Psoas muscle (tissue), 8 donors: ENCODE results near the gene DIP2C. TPM values are rescaled to one million over a fixed set of nuclear protein-coding genes. Genes with fewer than 3 reads are reported as not detected.

ENCODE experiments used
- ATAC-seq, 4 donors: fragments of 200-7000 bp; cut with Tn5 transposase; one replicate each; pipeline ENCODE4 v1.9.1; 2020; ENCODE audit warnings: moderate library complexity in 3 of 4, mild to moderate bottlenecking in 2 of 4
- DNase-seq, 2 donors: peaks; one replicate each; pipeline ENCODE4 v3.0.0-alpha.2; 2020
- H3K27ac ChIP-seq: fragments of 200-600 bp; one replicate; pipeline ENCODE4 v1.8.0; 2022
- H3K27me3 ChIP-seq, 3 donors: fragments of 200-600 bp in 1 of 3; one replicate each; pipeline versions ENCODE4 v1.6.1 to v1.8.0; 2013 to 2022; ENCODE audit warnings: low read length in 2 of 3, mild to moderate bottlenecking in 2 of 3, moderate library complexity in 1 of 3; ENCODE audit not compliant: insufficient read depth in 3 of 3
- H3K36me3 ChIP-seq, 2 donors: fragments of 200-600 bp in 1 of 2; one replicate each; pipeline versions ENCODE4 v1.6.1 to v1.8.0; 2013 to 2022; ENCODE audit warnings: low read depth in 1 of 2, mild to moderate bottlenecking in 1 of 2, moderate library complexity in 1 of 2; ENCODE audit not compliant: insufficient read depth in 1 of 2
- H3K4me1 ChIP-seq: fragments of 200-600 bp; one replicate; pipeline ENCODE4 v1.8.0; 2022
- H3K4me3 ChIP-seq: fragments of 200-600 bp; one replicate; pipeline ENCODE4 v1.8.0; 2022; ENCODE audit warnings: mild to moderate bottlenecking
- H3K9me3 ChIP-seq: fragments of 200-600 bp; one replicate; pipeline ENCODE4 v1.8.0; 2022
- WGBS, 3 donors: extraction: QIAGEN DNeasy Blood & Tissue Kit; methylation state at CpG; one replicate each; pipeline versions ENCODE4 v1.1.6 to v1.1.7; 2013; 5-methylcytosine and 5-hydroxymethylcytosine counted together
- intact Hi-C, 2 donors: fragments of 100-400 bp; cut with DNase I; formaldehyde crosslinking; loops; one replicate each; pipeline versions ENCODE4 v1.11.0 to v1.14.2; 2022
- polyA plus RNA-seq, 3 donors: library from polyadenylated mRNA; stranded (reverse); fragments of 200-250 nt; gene quantifications; one replicate each; pipeline ENCODE4 v1.2.3, GENCODE V29; 2013
- total RNA-seq, 4 donors: library from RNA; stranded (reverse); fragmentation: NEBNext Ultra II Directional in 2 of 4; extraction: Animal tissue kit (Norgen Biotek cat#: 25700) in 2 of 4; gene quantifications; one replicate each; pipeline versions ENCODE4 v1.2.1 to v1.2.4, GENCODE V29; 2021 to 2023
- TF ChIP-seq, protein P1 (sequence below): fragments of 200-600 bp; IDR thresholded peaks from one replicate; pipeline ENCODE4 v1.8.0; 2022; ENCODE audit warnings: antibody characterized with exemption
- donor health status: healthy with polysubstance abuse.
- donor health status: DM: no; HTN: no; CAD: no; lungs with moderate emphysema.
- donor health status: Bipolar disorder and iron deficiency.
- donor health status: healthy.
- donor health status: DM: yes; HTN: yes; CAD: no.
- donor health status: DM: no; HTN: no; CAD: no.
- donor health status: DM: no; HTN: no; CAD: no.
- donor health status: DM: yes; HTN: yes; CAD: no.

The DIP2C gene
- total and polyA plus RNA-seq, 7 donors: 7.7 to 32.0 (median 25.0) TPM

DNA sequence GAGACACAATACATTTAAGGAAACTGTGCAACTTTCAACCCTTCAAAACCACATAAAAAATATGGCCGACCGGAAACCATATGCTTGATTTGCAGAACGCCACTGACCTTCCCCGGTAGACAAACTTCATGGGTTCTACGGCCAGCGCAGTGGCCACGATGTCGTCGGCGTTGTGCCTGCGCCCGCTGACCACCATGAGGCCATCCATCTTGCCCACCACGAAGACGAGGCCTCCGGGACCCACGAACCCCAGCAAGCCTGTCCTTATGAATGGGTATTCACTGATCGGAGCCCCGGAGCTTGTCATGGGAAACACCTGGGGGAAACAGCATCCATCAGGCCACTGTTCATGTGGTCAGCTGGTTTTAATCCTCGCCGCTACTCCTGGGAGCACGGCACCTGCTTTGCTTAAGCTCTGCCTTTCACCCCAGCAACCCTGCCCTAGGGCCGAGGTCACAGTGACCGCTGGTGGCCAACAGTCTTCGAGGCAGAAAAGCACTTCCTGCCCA lies 325.1 kb downstream of the DIP2C start:
- 90 to 93% (median 91%) methylated on average over 24 of the region's 24 CpGs for WGBS, 3 donors
- Histone ChIP-seq H3K27ac (no peak overlapping the region), H3K36me3 (peaks cover 4 to 92% of the 10 kb centered on the region in 2 donors), H3K4me1 (no peaks in the 10 kb centered on the region), H3K4me3 (no peak overlapping the region), H3K27me3 (no peaks in the 10 kb centered on the region), H3K9me3 (no peaks in the 10 kb centered on the region)
- intact Hi-C loops: no loop called here
- ATAC-seq (no peak), DNase-seq (no peak)
- TF ChIP-seq, protein P1, sequence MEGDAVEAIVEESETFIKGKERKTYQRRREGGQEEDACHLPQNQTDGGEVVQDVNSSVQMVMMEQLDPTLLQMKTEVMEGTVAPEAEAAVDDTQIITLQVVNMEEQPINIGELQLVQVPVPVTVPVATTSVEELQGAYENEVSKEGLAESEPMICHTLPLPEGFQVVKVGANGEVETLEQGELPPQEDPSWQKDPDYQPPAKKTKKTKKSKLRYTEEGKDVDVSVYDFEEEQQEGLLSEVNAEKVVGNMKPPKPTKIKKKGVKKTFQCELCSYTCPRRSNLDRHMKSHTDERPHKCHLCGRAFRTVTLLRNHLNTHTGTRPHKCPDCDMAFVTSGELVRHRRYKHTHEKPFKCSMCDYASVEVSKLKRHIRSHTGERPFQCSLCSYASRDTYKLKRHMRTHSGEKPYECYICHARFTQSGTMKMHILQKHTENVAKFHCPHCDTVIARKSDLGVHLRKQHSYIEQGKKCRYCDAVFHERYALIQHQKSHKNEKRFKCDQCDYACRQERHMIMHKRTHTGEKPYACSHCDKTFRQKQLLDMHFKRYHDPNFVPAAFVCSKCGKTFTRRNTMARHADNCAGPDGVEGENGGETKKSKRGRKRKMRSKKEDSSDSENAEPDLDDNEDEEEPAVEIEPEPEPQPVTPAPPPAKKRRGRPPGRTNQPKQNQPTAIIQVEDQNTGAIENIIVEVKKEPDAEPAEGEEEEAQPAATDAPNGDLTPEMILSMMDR: no peak

DNA sequence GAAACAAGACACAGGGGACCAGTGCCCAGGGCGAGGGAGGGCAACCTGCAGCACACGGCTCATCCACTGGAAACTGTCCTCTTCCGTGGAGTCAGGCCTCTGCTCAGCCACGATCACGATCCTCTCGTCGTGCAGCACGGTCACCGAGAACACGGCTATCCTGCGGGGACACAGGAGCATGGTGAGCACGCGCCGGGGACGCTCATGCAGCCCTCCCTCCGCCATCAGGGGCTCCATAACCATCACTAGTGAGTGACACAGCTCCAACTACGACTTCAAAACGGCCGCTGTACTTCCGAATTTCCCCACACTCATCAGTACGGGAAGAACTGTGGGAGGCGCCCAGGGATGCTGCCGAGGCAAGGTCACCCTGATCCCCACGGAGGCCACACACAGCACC lies 326.3 kb downstream of the DIP2C start:
- ATAC-seq: no peak

DNA sequence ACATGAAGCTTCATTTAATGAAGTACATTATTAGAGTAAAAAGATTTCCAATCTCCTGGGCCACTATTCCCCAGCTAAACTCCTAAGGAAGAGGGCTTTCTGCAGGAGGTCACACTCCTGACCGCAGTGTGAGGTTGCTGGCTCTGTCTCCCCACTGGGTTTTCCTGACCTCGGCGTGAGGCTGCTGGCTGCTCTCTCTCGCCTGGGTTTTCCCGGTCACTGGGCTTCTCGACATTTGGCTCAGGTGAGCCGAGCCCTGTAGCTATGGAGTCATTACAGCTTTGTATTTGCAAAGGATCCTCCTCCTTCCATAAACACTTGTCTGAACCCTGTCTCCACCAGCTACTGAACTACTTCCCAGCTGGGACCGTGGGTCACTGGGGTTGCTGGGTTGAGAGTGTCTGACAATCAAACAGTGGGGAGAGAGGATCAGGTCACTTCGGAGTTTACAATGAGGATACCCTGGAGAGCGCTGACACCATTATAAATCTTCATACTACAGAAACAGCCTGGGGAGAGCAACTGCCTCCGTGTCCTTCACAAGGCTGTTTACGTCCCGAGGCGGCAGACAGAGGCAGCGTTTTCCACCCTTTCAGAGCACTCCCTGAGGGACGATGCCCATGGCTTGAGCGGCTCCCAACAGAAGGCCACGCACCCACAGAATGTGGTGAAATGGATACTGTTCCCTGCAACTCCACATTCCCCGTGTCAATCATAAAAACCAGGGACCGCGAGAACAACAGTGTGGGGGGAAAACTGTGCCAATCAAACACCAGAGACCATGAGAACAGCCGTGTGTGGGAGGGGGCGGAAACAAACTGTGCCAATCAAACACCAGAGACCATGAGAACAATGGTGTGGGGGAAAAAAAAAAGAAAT lies 328.0 kb downstream of the DIP2C start:
- no peak overlapping the region for H3K4me3 ChIP-seq
- H3K27me3 ChIP-seq: no peaks in the 10 kb centered on the region
- 78 to 83% (median 81%) methylated on average over 23 of the region's 23 CpGs for WGBS, 3 donors
- H3K4me1 ChIP-seq: no peaks in the 10 kb centered on the region
- no peak for DNase-seq
- no peak overlapping the region for H3K27ac ChIP-seq
- TF ChIP-seq, protein P1: no peak
- H3K36me3 ChIP-seq: peaks cover 6 to 91% of the 10 kb centered on the region in 2 donors
- no peaks in the 10 kb centered on the region for H3K9me3 ChIP-seq
- ATAC-seq: no peak
- intact Hi-C loops: no loop called here

More for the DNA sequence above, 326.3 kb downstream of the DIP2C start:
- intact Hi-C loops: no loop called here
- no peaks in the 10 kb centered on the region for H3K4me1 ChIP-seq
- no peak for DNase-seq
- no peak overlapping the region for H3K4me3 ChIP-seq
- H3K36me3 ChIP-seq: peaks cover 4 to 88% of the 10 kb centered on the region in 2 donors
- TF ChIP-seq, protein P1: no peak
- WGBS, 3 donors: 94 to 96% (median 95%) methylated on average over 24 of the region's 24 CpGs
- H3K27me3 ChIP-seq: no peaks in the 10 kb centered on the region
- H3K27ac ChIP-seq: no peak overlapping the region
- no peaks in the 10 kb centered on the region for H3K9me3 ChIP-seq

DNA sequence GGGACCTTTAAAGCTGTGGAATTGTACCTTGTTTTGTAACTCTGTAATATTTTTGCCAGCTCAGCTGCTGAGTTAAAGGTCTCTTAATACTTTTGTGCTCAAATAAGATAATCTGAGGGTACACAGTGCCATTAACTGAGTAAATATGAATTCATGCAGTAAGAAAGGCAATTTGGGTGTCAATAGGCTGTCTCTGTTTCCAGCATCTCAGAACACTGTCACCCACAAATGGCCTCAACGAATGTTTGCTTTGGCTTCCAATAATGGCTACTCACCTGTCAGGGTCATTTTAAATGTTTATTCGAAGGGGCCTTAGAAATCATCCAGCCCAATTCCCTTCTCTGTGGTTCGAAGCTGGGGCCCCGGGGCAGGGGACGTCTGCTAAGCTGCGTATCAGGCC lies 328.8 kb downstream of the DIP2C start:
- TF ChIP-seq, protein P1: no peak
- ATAC-seq: no peak
- no peak for DNase-seq
- Histone ChIP-seq H3K4me1 (no peaks in the 10 kb centered on the region), H3K4me3 (no peak overlapping the region), H3K27ac (no peak overlapping the region), H3K27me3 (no peaks in the 10 kb centered on the region), H3K36me3 (peaks cover 6 to 91% of the 10 kb centered on the region in 2 donors), H3K9me3 (no peaks in the 10 kb centered on the region)
- WGBS, 3 donors: 90 to 92% (median 92%) methylated on average over 6 of the region's 6 CpGs
- intact Hi-C loops: no loop called here
